A549 (cell line): ENCODE measurements around the gene TMEM108. TPM values are rescaled to one million over a fixed set of nuclear protein-coding genes. Genes with fewer than 3 reads are reported as not detected.

Source experiments
- ATAC-seq, 2 experiments: fragments of 200-7000 bp in 1 of 2; fragments of >200 bp in 1 of 2; cut with Nextera tagmentation in 1 of 2; cut with Tn5 transposase in 1 of 2; 3 replicates each; pipeline versions ENCODE4 v1.8.0 to v1.9.1; 2018 to 2020; ENCODE audit warnings: mild to moderate bottlenecking in 1 of 2, moderate library complexity in 1 of 2
- CTCF ChIA-PET: fragments of 300-600 bp; sonication (Branson Sonifier 250); formaldehyde crosslinking; extraction: SDS; loops from one replicate; lab custom pipeline; 2021; ENCODE audit warnings: antibody characterized with exemption, inconsistent platforms; lab: Yijun Ruan, JAX
- POLR2A ChIA-PET: fragments of 350-600 bp; formaldehyde crosslinking; extraction: SDS; loops from one replicate; lab custom pipeline; 2021; ENCODE audit warnings: antibody characterized with exemption, inconsistent platforms; lab: Yijun Ruan, JAX
- DNase-seq, 2 experiments: peaks; one replicate each; pipeline versions ENCODE4 v3.0.0 to v3.0.0-alpha.2; 2011 to 2016; ENCODE audit warnings: low read depth in 1 of 2, low spot score in 1 of 2
- FAIRE-seq: peaks from 2 replicates; lab custom pipeline; 2011; peaks lifted over from hg19 to GRCh38; lab: Jason Lieb, UNC
- H3K27ac ChIP-seq, 2 experiments: fragments of >200 bp; sonication (Bioruptor Twin); formaldehyde crosslinking; 3 replicates each; pipeline ENCODE4 v1.5.1; 2016 to 2017
- H3K4me1 ChIP-seq: fragments of >200 bp; sonication (Bioruptor Twin); formaldehyde crosslinking; 3 replicates; pipeline ENCODE4 v1.6.1; 2016
- H3K4me2 ChIP-seq: fragments of >200 bp; sonication (Bioruptor Twin); formaldehyde crosslinking; 3 replicates; pipeline ENCODE4 v1.6.1; 2016
- H3K4me3 ChIP-seq: fragments of >200 bp; sonication (Bioruptor Twin); formaldehyde crosslinking; 3 replicates; pipeline ENCODE4 v1.5.1; 2016
- H3K9me3 ChIP-seq: fragments of >200 bp; sonication (Bioruptor Twin); formaldehyde crosslinking; 3 replicates; pipeline ENCODE4 v1.6.1; 2016
- BHLHE40 ChIP-seq: IDR thresholded peaks from 2 replicates; pipeline ENCODE4 v1.6.1; 2012; ENCODE audit warnings: low read depth, low read length, inconsistent platforms
- CBX8 ChIP-seq: fragments of 200-600 bp; sonication (generic); IDR thresholded peaks from 2 replicates; pipeline ENCODE4 v1.6.1; 2016
- CHD4 ChIP-seq: fragments of 200-600 bp; sonication (generic); IDR thresholded peaks from 2 replicates; pipeline ENCODE4 v1.6.1; 2016; ENCODE audit warnings: antibody characterized with exemption, mild to moderate bottlenecking, borderline replicate concordance
- EHF ChIP-seq: fragments of 250-450 bp; sonication (Bioruptor Pico); IDR thresholded peaks from 2 replicates; pipeline ENCODE4 v1.5.0; 2020; ENCODE audit warnings: mild to moderate bottlenecking
- EP300 ChIP-seq, 2 experiments: fragments of >200 bp; sonication (Bioruptor Twin); formaldehyde crosslinking; IDR thresholded peaks; 2 replicates in 1 of 2; 3 replicates in 1 of 2; pipeline ENCODE4 v1.6.1; 2016 to 2017
- ESRRA ChIP-seq: fragments of 150-350 bp; IDR thresholded peaks from 2 replicates; pipeline ENCODE4 v1.6.1; 2014; ENCODE audit warnings: mild to moderate bottlenecking, low read length, borderline replicate concordance
- GATA3 ChIP-seq: IDR thresholded peaks from 2 replicates; pipeline ENCODE4 v1.6.1; 2012; ENCODE audit warnings: borderline replicate concordance
- HEYL ChIP-seq: fragments of 250-450 bp; sonication (Bioruptor Pico); IDR thresholded peaks from 2 replicates; pipeline ENCODE4 v1.8.0; 2021; ENCODE audit warnings: mild to moderate bottlenecking, moderate library complexity
- HOXB13 ChIP-seq: fragments of 250-450 bp; sonication (Bioruptor Pico); IDR thresholded peaks from 2 replicates; pipeline ENCODE4 v1.5.0; 2020; ENCODE audit warnings: low read depth, mild to moderate bottlenecking, moderate library complexity
- HOXB5 ChIP-seq: fragments of 250-450 bp; sonication (Bioruptor Pico); IDR thresholded peaks from 2 replicates; pipeline ENCODE4 v1.5.0; 2020; ENCODE audit warnings: mild to moderate bottlenecking, moderate library complexity
- JUN ChIP-seq, 2 experiments: fragments of >200 bp; sonication (Bioruptor Twin); formaldehyde crosslinking; IDR thresholded peaks; 2 replicates in 1 of 2; 3 replicates in 1 of 2; pipeline ENCODE4 v1.6.1; 2016 to 2017
- JUNB ChIP-seq: fragments of >200 bp; sonication (Bioruptor Twin); formaldehyde crosslinking; IDR thresholded peaks from 2 replicates; pipeline ENCODE4 v1.6.1; 2016
- KDM5A ChIP-seq: fragments of 200-600 bp; sonication (generic); IDR thresholded peaks from 2 replicates; pipeline ENCODE4 v1.6.1; 2016; ENCODE audit warnings: antibody characterized with exemption, mild to moderate bottlenecking
- NFE2L2 ChIP-seq: fragments of 150-350 bp; conservative IDR thresholded peaks from 2 replicates; pipeline ENCODE4 v1.6.1; 2014; ENCODE audit warnings: low read length
- NPAS2 ChIP-seq: fragments of 250-450 bp; sonication (Bioruptor Pico); IDR thresholded peaks from 2 replicates; pipeline ENCODE4 v1.8.0; 2022; ENCODE audit warnings: mild to moderate bottlenecking, moderate library complexity, borderline replicate concordance
- NR3C1 ChIP-seq: fragments of >200 bp; sonication (Bioruptor Twin); formaldehyde crosslinking; IDR thresholded peaks from 3 replicates; pipeline ENCODE4 v1.6.1; 2017
- PHF8 ChIP-seq: fragments of 200-600 bp; sonication (generic); IDR thresholded peaks from 2 replicates; pipeline ENCODE4 v1.6.1; 2016; ENCODE audit warnings: low read depth, mild to moderate bottlenecking, antibody characterized with exemption, moderate library complexity, borderline replicate concordance
- POLR2AphosphoS2 ChIP-seq: conservative IDR thresholded peaks from 2 replicates; pipeline ENCODE4 v1.6.1; 2012; ENCODE audit warnings: low read length, improper control_type of control experiment, inconsistent platforms
- RAD21 ChIP-seq, 2 experiments: fragments of >200 bp in 1 of 2; sonication (Bioruptor Twin) in 1 of 2; formaldehyde crosslinking in 1 of 2; IDR thresholded peaks in 1 of 2; conservative IDR thresholded peaks in 1 of 2; 2 replicates in 1 of 2; 3 replicates in 1 of 2; pipeline ENCODE4 v1.6.1; 2012 to 2018; ENCODE audit warnings: inconsistent platforms in 1 of 2
- RFX5 ChIP-seq: fragments of 450-650 bp; IDR thresholded peaks from 2 replicates; pipeline ENCODE4 v1.7.1; 2014; ENCODE audit warnings: antibody characterized with exemption, mild to moderate bottlenecking, moderate library complexity
- RNF2 ChIP-seq: fragments of 200-600 bp; sonication (generic); IDR thresholded peaks from 2 replicates; pipeline ENCODE4 v1.6.1; 2016; ENCODE audit warnings: low read depth, mild to moderate bottlenecking, antibody characterized with exemption, moderate library complexity, borderline replicate concordance
- SREBF2 ChIP-seq: fragments of 450-650 bp; IDR thresholded peaks from 2 replicates; pipeline ENCODE4 v1.6.1; 2014; ENCODE audit warnings: mild to moderate bottlenecking, moderate library complexity
- TP53 ChIP-seq: fragments of 250-450 bp; sonication (Bioruptor Pico); IDR thresholded peaks from 2 replicates; pipeline ENCODE4 v1.5.0; 2021; ENCODE audit warnings: mild to moderate bottlenecking, moderate library complexity
- ZC3H11A ChIP-seq: fragments of 450-650 bp; IDR thresholded peaks from 2 replicates; pipeline ENCODE4 v1.6.1; 2014; ENCODE audit warnings: antibody characterized with exemption, mild to moderate bottlenecking
- ZFP36 ChIP-seq: fragments of 450-650 bp; IDR thresholded peaks from 2 replicates; pipeline ENCODE4 v1.6.1; 2014; ENCODE audit warnings: borderline replicate concordance; ENCODE audit not compliant: partially characterized antibody
- ZNF302 ChIP-seq: fragments of 250-450 bp; sonication (Bioruptor Pico); IDR thresholded peaks from 2 replicates; pipeline ENCODE4 v1.9.0; 2021; ENCODE audit warnings: inconsistent platforms, mild to moderate bottlenecking, moderate library complexity
- ZSCAN20 ChIP-seq: fragments of 250-450 bp; sonication (Bioruptor Pico); IDR thresholded peaks from 2 replicates; pipeline ENCODE4 v1.8.0; 2022; ENCODE audit warnings: mild to moderate bottlenecking, moderate library complexity
- WGBS: methylation state at CpG from one replicate; pipeline ENCODE4 v1.1.6; 2017; ENCODE audit errors: missing lambda C conversion rate; 5-methylcytosine and 5-hydroxymethylcytosine counted together
- polyA plus RNA-seq, 4 experiments: library from polyadenylated mRNA; depleted of rRNA in 3 of 4; stranded (reverse); fragments of >200 nt; fragmentation: RNase III in 1 of 4; extraction: RNeasy Plus Mini Kit Qiagen cat#74134 plus additional on column Dnase treatment in 1 of 4; gene quantifications; 2 replicates in 3 of 4; 3 replicates in 1 of 4; pipeline ENCODE4 v1.2.3, GENCODE V29; 2011 to 2017
- TF ChIP-seq, protein P1 (sequence below): fragments of 450-650 bp; IDR thresholded peaks from 2 replicates; pipeline ENCODE4 v1.6.1; 2014; ENCODE audit warnings: antibody characterized with exemption
- TF ChIP-seq, protein P2 (sequence below): fragments of >200 bp; sonication (Bioruptor Twin); formaldehyde crosslinking; IDR thresholded peaks from 3 replicates; pipeline ENCODE4 v1.5.1; 2016
- TF ChIP-seq, protein P3 (sequence below): fragments of 150-350 bp; IDR thresholded peaks from 2 replicates; pipeline ENCODE4 v1.6.1; 2014; ENCODE audit warnings: low read depth, mild to moderate bottlenecking, low read length
- TF ChIP-seq, protein P4 (sequence below): fragments of >200 bp; sonication (Bioruptor Twin); formaldehyde crosslinking; IDR thresholded peaks from 2 replicates; pipeline ENCODE4 v1.6.1; 2016

The TMEM108 gene
- polyA plus RNA-seq, 2 of the 4 experiments (the other 2 are of a cell fraction) = not detected

DNA sequence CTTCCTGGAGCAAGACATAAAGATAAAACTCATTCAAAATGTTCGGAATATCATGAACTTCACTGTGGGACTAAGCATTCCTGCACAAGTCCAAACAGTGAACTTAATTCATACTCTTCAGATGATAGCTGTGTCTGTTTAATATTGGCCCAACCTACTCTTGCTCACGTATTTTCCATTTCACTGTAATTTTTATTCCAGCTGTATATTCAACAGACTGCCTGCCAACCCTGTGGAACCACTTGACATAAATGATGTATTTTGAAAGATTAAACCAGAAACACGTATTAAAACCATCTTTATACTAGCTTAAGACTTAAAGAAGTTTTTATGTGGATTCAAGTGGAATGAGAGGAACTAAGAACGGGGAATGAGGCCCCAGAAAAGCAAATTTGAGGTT, 172.5 kb downstream of the TMEM108 start:
- TF ChIP-seq NR3C1 (no peak), POLR2AphosphoS2 (no peak), ZSCAN20 (CRISPR knock-in tag) (no peak), NFE2L2 (no peak), ZFP36 (no peak), PHF8 (no peak), RAD21 (conservative IDR thresholded peaks at IDR 0.05 in 1 of 2, IDR thresholded peaks at IDR 0.05 in 1 of 2) (no peak), RNF2 (no peak), ESRRA (no peak), KDM5A (no peak), ZC3H11A (no peak), CBX8 (no peak), HOXB13 (no peak), EP300 (IDR thresholded peaks at IDR 0.05) (no peak), HOXB5 (no peak), CHD4 (no peak), JUN (IDR thresholded peaks at IDR 0.05) (no peak)
- TF ChIP-seq, protein P1, sequence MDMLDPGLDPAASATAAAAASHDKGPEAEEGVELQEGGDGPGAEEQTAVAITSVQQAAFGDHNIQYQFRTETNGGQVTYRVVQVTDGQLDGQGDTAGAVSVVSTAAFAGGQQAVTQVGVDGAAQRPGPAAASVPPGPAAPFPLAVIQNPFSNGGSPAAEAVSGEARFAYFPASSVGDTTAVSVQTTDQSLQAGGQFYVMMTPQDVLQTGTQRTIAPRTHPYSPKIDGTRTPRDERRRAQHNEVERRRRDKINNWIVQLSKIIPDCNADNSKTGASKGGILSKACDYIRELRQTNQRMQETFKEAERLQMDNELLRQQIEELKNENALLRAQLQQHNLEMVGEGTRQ = no peak
- TF ChIP-seq, protein P2, sequence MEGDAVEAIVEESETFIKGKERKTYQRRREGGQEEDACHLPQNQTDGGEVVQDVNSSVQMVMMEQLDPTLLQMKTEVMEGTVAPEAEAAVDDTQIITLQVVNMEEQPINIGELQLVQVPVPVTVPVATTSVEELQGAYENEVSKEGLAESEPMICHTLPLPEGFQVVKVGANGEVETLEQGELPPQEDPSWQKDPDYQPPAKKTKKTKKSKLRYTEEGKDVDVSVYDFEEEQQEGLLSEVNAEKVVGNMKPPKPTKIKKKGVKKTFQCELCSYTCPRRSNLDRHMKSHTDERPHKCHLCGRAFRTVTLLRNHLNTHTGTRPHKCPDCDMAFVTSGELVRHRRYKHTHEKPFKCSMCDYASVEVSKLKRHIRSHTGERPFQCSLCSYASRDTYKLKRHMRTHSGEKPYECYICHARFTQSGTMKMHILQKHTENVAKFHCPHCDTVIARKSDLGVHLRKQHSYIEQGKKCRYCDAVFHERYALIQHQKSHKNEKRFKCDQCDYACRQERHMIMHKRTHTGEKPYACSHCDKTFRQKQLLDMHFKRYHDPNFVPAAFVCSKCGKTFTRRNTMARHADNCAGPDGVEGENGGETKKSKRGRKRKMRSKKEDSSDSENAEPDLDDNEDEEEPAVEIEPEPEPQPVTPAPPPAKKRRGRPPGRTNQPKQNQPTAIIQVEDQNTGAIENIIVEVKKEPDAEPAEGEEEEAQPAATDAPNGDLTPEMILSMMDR = no peak
- TF ChIP-seq, protein P3, sequence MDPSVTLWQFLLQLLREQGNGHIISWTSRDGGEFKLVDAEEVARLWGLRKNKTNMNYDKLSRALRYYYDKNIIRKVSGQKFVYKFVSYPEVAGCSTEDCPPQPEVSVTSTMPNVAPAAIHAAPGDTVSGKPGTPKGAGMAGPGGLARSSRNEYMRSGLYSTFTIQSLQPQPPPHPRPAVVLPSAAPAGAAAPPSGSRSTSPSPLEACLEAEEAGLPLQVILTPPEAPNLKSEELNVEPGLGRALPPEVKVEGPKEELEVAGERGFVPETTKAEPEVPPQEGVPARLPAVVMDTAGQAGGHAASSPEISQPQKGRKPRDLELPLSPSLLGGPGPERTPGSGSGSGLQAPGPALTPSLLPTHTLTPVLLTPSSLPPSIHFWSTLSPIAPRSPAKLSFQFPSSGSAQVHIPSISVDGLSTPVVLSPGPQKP = no peak
- H3K4me1 ChIP-seq = no peaks in the 10 kb centered on the region
- ATAC-seq = no peak
- ChIA-PET CTCF (no interaction called here), POLR2A (no interaction called here)
- no peak overlapping the region for H3K4me2 ChIP-seq
- H3K27ac ChIP-seq = no peak overlapping the region
- WGBS = 3% methylated on average over 4 of the region's 4 CpGs
- no peaks in the 10 kb centered on the region for H3K9me3 ChIP-seq
- no peak overlapping the region for H3K4me3 ChIP-seq
- DNase-seq = no peak
- no peak for FAIRE-seq

DNA sequence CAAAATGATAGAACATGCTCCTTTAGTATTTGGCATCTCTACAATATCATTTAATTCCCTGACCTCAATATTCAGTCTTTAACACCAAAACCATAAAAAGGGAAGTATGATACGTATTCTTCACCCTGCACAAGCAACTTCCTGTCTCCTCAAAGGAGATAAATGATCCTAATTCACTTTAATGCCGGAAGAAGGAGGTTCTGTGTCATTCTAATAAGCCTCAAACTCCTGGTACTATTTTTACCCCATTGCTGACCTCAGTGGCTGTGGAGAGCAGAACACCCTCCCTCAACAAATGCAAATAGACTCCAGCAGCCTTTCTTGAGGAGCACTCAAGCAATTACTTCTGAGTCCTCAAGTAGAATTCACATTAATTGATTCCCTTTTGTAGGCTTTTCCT, 173.3 kb downstream of the TMEM108 start:
- FAIRE-seq = no peak

More for the DNA sequence above, 173.3 kb downstream of the TMEM108 start:
- 0% methylated on average over 2 of the region's 2 CpGs for WGBS
- DNase-seq (no peak), ATAC-seq (no peak)
- H3K27ac ChIP-seq = no peak overlapping the region
- H3K9me3 ChIP-seq = no peaks in the 10 kb centered on the region
- ChIA-PET POLR2A (no interaction called here), CTCF (no interaction called here)
- H3K4me1 ChIP-seq = no peaks in the 10 kb centered on the region
- no peak for TF ChIP-seq NR3C1
- TF ChIP-seq ZNF302 (CRISPR knock-in tag) = no peak
- no peak for TF ChIP-seq BHLHE40
- TF ChIP-seq SREBF2 = no peak
- TF ChIP-seq TP53 (CRISPR knock-in tag) = no peak
- TF ChIP-seq NPAS2 = no peak
- no peak for TF ChIP-seq EHF (CRISPR knock-in tag)
- no peak for TF ChIP-seq CBX8
- TF ChIP-seq, protein P4, sequence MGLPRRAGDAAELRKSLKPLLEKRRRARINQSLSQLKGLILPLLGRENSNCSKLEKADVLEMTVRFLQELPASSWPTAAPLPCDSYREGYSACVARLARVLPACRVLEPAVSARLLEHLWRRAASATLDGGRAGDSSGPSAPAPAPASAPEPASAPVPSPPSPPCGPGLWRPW = no peak
- TF ChIP-seq POLR2AphosphoS2 = no peak
- TF ChIP-seq ZC3H11A = no peak
- TF ChIP-seq EP300 (IDR thresholded peaks at IDR 0.05) = no peak
- no peak for TF ChIP-seq RFX5
- TF ChIP-seq JUNB = no peak
- no peak for TF ChIP-seq HOXB13
- no peak for TF ChIP-seq GATA3
- TF ChIP-seq HEYL (CRISPR knock-in tag) = no peak
- no peak overlapping the region for H3K4me2 ChIP-seq
- no peak overlapping the region for H3K4me3 ChIP-seq
